Measurements from ENCODE around the gene TMEM126B. TPM values are rescaled to one million over a fixed set of nuclear protein-coding genes. Genes with fewer than 3 reads are reported as not detected.
"Not testable (repeated sequence)": the region's sequence is repeated elsewhere in the genome, so short reads cannot be mapped to it uniquely, and the experiment has no call there.

The TMEM126B gene
- total RNA-seq, result 100 to 1,000 TPM in 1 of 2 donors, 10 to 100 TPM in 1; 77.0 to 104 TPM

DNA sequence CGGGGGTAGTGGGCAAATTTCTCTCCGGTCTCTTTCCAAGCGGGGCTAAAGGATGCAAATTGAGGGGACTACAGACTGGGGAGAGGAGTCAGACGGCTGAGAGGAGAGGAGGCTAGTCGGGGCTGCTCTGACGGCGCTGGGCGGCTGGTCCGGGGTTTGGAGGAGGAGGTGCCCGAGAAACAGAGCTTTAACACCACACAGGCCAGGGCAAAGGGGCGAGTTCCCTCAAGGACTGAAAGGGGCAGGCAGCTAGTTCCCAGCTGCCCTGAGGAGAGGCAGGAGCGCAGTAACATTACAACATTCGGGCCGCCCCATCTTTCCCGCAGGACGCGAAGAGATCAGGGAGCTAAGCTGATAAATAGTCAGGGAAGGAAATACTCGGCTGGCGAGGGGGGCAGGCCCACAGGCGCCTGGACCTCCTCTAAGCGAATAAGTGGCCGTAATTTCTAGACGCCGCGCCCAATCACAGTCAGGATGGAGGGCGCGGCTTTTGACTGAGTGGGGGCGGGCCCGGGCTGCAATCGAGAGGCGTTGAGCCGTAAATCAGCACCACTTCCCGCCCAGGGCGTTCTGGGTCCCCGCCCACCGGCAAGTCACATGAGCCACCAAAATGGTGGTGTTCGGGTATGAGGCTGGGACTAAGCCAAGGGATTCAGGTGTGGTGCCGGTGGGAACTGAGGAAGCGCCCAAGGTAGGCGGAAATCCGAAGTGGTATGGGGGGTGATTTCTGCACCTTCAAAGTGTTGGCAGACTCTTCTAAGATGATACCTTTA lies at the start of gene TMEM126B:
Gene TMEM126B (plus strand): TSS at position 596 of the 773 bp plus-strand sequence. CDS start 15 bp downstream, at position 611.
- DNase-seq (ENCODE audit: low spot score in 2 of 2), result peak; percentile 94 to 96
- peak within 1 kb of the TSS; percentile 97 to 99 for H3K27ac Mint-ChIP-seq
- ATAC-seq, result peak; percentile 94 to 96
- H3K36me3 Mint-ChIP-seq, result peaks cover 13 to 19% of the 10 kb centered on the region in 2 donors
- no peaks in the 10 kb centered on the region for H3K9me3 Mint-ChIP-seq

DNA sequence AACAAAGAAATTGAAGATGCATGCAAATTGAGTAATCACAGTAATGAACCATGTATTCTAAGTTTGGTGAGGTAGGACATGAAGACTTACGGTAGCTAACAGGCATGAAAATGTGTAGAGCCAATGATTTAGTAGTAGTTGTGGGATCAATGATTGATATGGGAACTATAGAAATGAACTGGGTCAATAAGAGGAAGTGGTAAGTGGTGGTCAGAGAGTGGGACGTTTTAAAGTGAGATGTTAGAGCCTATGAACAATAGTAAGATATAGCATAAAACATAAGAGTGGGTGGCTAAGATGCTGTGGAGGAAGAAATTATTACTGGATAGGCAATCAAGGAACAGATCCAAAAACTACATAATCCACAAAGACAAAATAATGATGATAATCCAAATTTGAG lies 46.3 kb upstream of the TMEM126B start:
- DNase-seq (ENCODE audit: low spot score in 2 of 2) (no peak), ATAC-seq (peak in 1 of 2 donors; percentile 54)
- H3K27ac Mint-ChIP-seq, result no peak overlapping the region
- H3K36me3 Mint-ChIP-seq, result peaks cover 6 to 7% of the 10 kb centered on the region in 2 donors
- H3K9me3 Mint-ChIP-seq, result peaks cover 4 to 12% of the 10 kb centered on the region in 2 donors

DNA sequence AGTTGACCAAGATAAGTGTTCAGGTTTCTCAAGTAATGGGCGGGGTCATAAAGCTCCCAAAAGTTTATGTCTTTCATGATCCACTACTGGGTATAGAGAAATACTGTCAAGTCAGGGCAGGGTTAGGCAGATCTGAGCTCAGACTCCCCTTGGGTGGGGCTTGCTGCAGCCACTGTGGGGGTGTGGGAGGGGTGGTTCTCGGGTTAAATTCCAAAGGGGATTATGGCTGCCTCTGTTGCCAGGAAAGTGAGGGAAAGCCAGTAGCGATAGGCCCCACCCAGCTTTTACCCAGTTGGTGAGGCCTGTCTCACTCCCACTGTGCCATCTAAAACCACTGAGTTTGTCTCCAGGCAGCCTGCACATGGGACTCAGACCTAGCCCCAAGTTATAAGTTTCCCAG lies 39.0 kb upstream of the TMEM126B start:
- Mint-ChIP-seq H3K27ac (no peak overlapping the region), H3K36me3 (peaks cover 12 to 19% of the 10 kb centered on the region in 2 donors), H3K9me3 (peaks cover 0 to 13% of the 10 kb centered on the region in 2 donors)
- ATAC-seq, result no peak
- no peak for DNase-seq (ENCODE audit: low spot score in 2 of 2)

DNA sequence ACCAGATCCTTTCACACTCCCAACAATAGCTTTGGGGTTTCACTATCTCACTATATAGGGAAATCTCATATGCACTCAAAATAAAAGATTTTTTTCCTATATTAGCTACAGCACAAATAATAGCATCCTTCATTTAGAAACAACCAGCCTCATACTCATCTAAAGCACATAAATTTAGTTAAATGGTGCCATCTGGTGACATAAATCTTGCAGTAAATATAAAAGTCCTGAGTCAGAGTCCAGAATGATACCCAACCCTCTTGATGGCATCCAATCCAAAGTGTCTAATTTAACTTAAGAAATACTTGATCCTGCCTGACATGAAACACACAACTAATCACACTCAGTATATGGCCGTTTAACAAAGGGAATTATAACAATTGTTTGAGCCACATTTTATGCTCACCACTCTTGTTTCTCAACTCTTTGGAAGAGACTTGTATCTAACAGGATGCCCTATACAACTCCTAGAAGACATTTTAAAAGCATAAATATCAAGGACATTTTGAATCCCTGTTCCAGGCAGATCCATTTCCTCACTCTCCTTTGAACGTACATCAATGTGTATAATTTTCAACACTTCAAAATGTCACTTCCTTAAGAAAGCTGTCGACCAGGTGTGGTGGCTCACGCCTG lies 37.4 kb upstream of the TMEM126B start:
- no peak for DNase-seq (ENCODE audit: low spot score in 2 of 2)
- Mint-ChIP-seq H3K27ac (no peak overlapping the region), H3K9me3 (peaks cover 0 to 13% of the 10 kb centered on the region in 2 donors), H3K36me3 (peaks cover 12 to 19% of the 10 kb centered on the region in 2 donors)
- ATAC-seq, result no peak

DNA sequence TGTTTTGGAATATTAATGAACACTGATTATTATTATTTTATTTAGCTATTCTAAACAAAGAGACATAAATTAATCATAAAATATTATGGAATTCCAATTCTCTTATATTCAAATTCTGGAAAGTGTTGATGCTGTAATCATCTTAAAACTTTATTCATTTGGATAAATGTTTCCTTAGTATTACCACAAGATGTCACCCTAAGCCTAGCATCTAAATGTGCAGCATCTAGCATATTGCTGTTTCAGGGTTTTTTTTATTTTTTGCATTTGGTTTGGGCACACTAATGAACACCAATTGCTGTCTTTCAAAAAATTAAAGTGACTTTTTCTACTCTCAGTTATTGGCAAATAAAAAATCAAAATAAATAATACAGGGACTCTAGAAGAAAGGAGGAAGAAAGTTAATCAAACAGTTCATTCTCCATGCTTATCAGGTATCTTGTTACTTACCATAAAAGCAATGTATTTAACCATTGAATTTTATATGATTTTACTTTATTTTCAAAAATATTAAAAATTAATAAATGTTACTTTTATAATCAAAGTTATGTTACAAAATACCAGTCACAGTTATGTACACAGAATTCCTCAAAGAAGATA lies 33.0 kb upstream of the TMEM126B start:
- peak; percentile 49 to 54 for ATAC-seq
- H3K36me3 Mint-ChIP-seq, result no peaks in the 10 kb centered on the region
- H3K9me3 Mint-ChIP-seq, result no peaks in the 10 kb centered on the region
- no peak for DNase-seq (ENCODE audit: low spot score in 2 of 2)
- no peak overlapping the region for H3K27ac Mint-ChIP-seq

DNA sequence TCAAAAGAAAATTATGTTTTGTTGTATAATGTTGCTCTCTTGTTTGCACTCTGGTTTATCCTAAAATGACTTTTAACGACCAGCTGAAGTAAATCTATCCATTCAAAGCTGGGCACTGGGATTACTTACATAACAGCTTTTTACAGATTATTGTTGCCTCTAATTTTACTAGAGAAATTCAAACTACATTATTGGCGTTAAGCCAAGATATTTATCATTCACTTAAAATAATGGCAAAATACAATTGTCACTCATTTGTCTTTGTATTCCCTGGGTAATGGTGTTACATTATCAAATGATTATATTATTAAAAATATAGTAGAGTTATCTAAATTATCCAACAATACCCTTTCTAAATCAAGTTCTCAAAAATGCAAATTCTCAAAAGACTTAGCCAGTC lies 31.5 kb upstream of the TMEM126B start:
- DNase-seq (ENCODE audit: low spot score in 2 of 2) (no peak), ATAC-seq (no peak)
- H3K27ac Mint-ChIP-seq, result no peak overlapping the region
- H3K9me3 Mint-ChIP-seq, result no peaks in the 10 kb centered on the region
- no peaks in the 10 kb centered on the region for H3K36me3 Mint-ChIP-seq

DNA sequence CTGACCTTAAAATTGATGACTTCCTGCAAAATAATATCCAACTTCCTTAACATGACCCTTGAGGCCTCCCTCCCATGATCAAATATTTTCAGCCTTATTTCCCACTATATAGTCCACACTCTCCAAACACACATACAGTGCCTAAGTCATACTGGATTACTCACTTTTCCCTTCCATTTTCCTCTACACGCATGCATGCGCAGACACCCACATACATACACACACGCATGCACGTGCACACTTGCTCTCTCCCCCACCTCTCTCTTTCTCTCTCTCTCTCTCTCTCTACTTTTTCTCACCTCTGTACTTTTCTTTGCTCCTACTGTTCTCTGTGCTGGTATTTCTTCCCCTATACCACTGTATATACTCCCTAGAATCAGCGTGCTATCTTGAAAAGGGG lies 29.3 kb upstream of the TMEM126B start:
- H3K9me3 Mint-ChIP-seq, result no peaks in the 10 kb centered on the region
- DNase-seq (ENCODE audit: low spot score in 2 of 2), result no peak
- ATAC-seq, result no peak
- H3K27ac Mint-ChIP-seq, result no peak overlapping the region
- no peaks in the 10 kb centered on the region for H3K36me3 Mint-ChIP-seq

DNA sequence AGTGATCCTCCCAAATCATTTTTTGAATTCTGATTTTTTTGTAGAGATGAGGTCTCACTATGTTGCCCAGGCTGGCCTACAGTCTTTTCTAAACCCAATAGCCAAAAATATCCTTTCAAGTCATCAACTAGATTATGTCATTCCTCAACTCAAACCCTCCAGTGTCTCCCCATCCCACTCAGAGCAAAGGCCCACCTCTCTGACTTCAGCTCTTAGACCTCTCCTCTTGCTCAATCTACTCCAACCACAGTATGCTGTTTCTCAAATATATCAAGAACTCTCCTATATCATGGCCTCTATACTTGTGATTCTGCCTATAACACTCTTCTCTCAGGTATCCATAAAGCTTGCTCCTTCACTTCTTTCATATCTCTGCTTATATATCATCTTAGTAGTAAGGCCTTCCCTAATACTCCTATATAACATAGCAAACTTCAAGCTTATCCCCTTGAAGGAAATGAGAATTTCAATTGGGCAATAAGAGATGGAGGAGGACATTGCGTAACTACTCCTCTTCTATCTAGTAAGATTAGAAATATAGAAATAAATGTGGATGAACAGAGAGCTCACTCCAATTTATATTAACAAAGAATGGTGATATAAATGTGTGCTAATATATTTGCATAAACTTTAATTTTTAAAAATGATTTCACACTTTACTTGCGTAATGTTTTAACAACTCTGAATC lies 25.7 kb upstream of the TMEM126B start:
- Mint-ChIP-seq H3K36me3 (no peaks in the 10 kb centered on the region), H3K9me3 (no peaks in the 10 kb centered on the region), H3K27ac (no peak overlapping the region)
- no peak for ATAC-seq
- no peak for DNase-seq (ENCODE audit: low spot score in 2 of 2)

DNA sequence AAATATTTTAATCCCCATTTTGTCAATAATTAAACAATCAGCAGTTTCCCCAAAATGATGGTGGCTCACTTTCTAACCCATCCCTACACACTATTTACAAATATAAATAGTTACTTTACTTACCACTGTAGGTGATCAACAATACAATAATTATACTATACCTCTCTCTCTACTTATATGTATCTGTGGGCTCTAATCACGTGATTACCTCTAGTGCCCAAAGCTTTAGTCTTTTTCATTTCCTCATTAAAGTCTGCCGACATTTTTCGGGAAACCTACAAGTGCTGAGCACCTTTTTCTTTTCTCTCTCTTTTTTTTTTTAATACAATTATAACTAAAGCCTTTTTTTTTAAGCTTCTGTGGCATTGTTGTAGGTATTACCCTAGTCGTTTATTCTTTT lies 25.2 kb upstream of the TMEM126B start:
- H3K9me3 Mint-ChIP-seq, result no peaks in the 10 kb centered on the region
- no peak for ATAC-seq
- no peak for DNase-seq (ENCODE audit: low spot score in 2 of 2)
- H3K36me3 Mint-ChIP-seq, result peaks cover 0 to under 1% of the 10 kb centered on the region in 2 donors
- no peak overlapping the region for H3K27ac Mint-ChIP-seq

DNA sequence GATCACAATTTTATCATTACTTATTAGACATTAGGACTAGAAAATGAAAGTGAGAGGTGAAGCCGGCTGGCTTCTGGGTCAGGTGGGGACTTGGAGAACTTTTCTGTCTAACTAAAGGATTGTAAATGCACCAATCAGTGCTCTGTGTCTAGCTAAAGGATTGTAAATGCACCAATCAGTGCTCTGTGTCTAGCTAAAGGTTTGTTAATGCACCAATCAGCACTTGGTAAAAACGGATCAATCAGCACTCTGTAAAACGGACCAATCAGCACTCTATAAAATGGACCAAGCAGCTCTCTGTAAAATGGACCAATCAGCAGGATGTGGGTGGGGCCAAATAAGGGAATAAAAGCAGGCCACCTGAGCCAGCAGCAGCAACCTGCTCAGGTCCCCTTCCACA lies 22.2 kb upstream of the TMEM126B start:
- not testable (repeated sequence) for ATAC-seq; H3K36me3 Mint-ChIP-seq; H3K9me3 Mint-ChIP-seq; DNase-seq (ENCODE audit: low spot score in 2 of 2); H3K27ac Mint-ChIP-seq

DNA sequence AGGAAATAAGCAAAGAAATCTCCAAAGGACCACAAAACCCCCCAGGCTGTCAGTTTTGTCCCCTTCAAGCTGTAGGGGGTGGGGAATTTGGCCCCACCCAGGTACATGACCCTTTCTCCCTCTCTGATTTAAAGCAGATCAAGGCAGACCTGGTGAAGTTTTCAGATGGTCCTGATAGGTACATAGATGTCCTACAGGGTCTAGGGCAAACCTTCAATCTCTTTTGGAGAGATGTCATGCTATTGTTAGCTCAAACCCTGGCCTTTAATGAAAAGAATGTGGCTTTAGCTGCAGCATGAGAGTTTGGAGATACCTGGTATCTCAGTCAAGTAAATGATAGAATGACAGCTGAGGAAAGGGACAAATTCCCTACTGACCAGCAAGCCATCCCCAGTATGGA lies 19.8 kb upstream of the TMEM126B start:
- not testable (repeated sequence) for H3K27ac Mint-ChIP-seq; DNase-seq (ENCODE audit: low spot score in 2 of 2); H3K36me3 Mint-ChIP-seq; ATAC-seq; H3K9me3 Mint-ChIP-seq

DNA sequence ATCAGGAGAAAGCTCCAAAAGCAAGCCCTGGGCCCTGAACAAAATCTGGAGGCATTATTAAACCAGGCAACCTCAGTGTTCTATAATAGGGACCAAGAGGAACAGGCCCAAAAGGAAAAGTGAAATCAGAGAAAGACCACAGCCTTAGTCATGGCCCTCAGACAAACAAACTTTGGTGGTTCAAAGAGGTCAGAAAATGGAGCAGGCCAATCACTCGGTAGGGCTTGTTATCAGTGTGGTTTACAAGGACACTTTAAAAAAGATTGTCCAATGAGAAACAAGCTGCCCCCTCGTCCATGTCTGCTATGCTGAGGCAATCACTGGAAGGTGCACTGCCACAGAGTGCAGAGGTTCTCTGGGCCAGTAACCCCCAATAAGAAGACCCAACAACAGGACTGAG lies 19.1 kb upstream of the TMEM126B start:
- peaks cover 5 to 11% of the 10 kb centered on the region in 2 donors for H3K36me3 Mint-ChIP-seq
- ATAC-seq; H3K9me3 Mint-ChIP-seq; DNase-seq (ENCODE audit: low spot score in 2 of 2); H3K27ac Mint-ChIP-seq: not testable (repeated sequence)

DNA sequence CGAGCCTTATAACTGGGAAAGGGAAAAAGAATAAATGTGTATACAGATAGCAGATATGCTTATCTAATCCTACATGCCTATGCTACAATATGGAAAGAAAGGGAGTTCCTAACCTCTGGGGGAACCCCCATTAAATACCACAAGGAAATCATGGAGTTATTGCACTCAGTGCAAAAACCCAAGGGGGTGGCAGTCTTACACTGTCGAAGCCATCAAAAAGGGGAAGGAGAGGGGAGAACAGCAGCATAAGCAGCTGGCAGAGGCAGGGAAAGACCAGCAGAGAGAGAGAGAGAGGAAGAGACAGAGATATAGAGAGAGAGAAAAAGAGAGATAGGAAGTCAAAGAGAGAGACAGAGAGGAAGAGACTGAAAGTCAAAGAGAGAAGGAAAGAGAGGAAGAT lies 16.8 kb upstream of the TMEM126B start:
- DNase-seq (ENCODE audit: low spot score in 2 of 2); H3K27ac Mint-ChIP-seq; H3K9me3 Mint-ChIP-seq; ATAC-seq: not testable (repeated sequence)
- peaks cover 5 to 11% of the 10 kb centered on the region in 2 donors for H3K36me3 Mint-ChIP-seq

DNA sequence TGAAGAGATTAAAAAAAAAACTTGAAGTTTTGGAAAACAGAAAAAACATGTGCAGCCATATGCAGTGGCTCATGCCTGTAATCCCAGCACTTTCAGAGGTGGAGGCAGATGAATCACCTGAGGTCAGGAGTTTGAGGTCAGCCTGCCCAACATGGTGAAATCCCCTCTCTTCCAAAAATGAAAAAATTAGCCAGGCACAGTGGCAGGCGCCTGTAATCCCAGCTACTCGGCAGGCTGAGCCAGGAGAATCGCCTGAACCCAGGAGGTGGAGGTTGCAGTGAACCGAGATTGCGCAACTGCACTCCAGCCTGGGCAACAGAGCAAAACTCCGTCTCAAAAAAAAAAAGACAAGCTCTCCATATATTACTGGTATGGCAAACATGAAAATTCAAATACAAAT lies 8.9 kb upstream of the TMEM126B start:
- ATAC-seq (peak; percentile 49 to 86), DNase-seq (ENCODE audit: low spot score in 2 of 2) (peak in 1 of 2 donors; percentile 57)
- Mint-ChIP-seq H3K27ac (peak overlapping the region in 1 of 2 donors; percentile 7), H3K36me3 (no peaks in the 10 kb centered on the region), H3K9me3 (no peaks in the 10 kb centered on the region)

DNA sequence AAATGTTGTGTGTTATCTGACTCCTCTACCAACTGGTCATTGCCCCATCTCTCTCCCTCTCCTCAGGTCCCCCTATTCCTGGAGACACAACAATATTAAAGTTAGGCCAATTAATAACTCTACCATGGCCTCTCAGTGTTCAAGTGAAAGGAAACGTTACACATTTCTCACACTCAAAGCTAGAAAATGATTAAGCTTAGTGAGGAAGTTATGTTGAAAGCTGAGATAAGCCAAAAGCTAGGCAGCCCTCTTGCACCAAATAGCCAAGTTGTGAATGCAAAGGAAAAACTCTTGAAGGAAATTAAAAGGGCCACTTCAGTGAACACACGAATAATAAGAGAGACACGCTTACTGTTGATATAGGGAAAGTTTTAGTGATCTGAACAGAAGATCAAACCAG lies 8.1 kb upstream of the TMEM126B start:
- Mint-ChIP-seq H3K36me3 (no peaks in the 10 kb centered on the region), H3K9me3 (no peaks in the 10 kb centered on the region), H3K27ac (peak overlapping the region in 1 of 2 donors; percentile 7)
- peak in 1 of 2 donors; percentile 74 for ATAC-seq
- DNase-seq (ENCODE audit: low spot score in 2 of 2), result no peak

DNA sequence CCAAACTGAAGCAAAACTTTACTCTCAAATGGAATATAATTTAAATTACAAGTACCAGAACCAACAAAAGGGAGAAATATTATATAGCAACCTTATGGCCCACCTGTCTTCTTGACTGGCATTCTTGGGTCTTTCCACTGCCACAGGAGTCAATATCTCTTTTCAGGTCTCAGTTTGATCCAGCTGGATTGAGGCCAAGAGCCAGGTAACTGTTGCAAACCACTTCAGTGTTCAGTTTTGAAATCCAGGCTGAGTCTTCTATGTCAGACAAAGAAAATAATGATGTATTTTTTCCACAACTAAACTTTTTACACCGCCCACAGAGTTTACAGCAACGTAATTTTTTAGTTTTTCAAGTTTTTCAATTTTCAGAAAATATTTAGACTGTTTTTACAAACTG lies 1.9 kb upstream of the TMEM126B start:
- Mint-ChIP-seq H3K9me3 (no peaks in the 10 kb centered on the region), H3K36me3 (peaks cover 6 to 19% of the 10 kb centered on the region in 2 donors), H3K27ac (peak overlapping the region; percentile 73 to 99)
- DNase-seq (ENCODE audit: low spot score in 2 of 2) (no peak), ATAC-seq (no peak)
